ENCODE measurements around the gene SLIT1.

Gene SLIT1

GRCh38 chr10:96968682-96969423 is 216.9 kb downstream of the SLIT1 start:
- no peak for DNase-seq (ENCODE audit: low spot score)

DNA sequence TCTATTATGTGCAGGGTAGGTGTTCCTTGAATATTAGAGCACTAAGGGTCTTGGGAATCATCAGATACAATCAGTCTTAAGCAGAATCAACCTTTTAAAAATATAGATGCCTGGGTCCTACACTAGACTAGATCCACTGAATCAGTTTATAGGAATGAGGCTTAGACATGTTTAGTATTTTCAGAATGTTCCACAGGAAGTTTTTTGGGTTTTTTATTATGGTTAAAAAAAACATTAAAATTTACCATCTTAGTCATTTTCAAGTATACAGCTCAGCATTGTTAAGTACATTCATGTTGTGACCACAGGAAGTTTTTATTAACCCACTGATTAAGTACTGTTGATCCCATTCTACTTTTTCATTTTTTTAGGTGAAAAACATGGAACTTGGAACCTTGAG is 217.9 kb downstream of the SLIT1 start:
- DNase-seq (ENCODE audit: low spot score) = no peak

DNA sequence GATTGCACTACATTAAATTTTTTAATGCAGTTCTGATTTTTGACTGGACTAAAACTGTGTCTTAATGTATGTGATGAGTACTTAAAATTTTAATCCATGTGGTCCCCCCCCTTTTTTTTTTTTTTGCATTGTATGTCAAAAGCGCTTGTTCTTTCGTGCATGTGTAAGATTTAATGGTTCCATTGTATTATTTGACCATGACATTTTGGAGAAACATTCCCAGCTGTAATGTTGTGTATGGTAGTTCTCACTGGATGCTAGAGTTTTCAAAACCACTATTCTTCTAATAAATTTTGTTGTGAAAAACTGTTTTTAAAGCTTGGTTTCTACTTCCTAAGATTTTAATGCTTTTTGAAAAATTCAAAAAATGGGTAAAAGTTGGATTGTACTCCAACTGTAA is 221.6 kb downstream of the SLIT1 start:
- no peak for DNase-seq (ENCODE audit: low spot score)

DNA sequence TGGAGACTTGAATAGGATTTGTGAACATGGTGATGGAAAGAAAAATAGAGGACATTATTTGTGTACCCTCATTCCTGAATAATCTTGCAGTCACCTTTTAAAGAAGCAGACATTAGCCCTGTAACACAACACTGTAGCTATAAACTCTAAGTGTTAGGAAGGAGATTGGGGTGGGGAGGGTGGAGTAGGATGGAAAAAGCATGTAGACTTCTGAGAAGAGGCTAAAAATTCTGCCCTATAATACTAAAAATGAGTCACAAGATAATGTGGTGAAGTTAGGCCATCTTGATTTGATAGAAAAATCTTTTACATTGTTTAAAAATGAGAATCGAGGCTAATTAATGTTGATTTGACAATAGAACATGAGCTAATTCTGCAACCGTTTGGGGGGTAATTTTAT is 224.9 kb downstream of the SLIT1 start:
- DNase-seq (ENCODE audit: low spot score) = no peak

DNA sequence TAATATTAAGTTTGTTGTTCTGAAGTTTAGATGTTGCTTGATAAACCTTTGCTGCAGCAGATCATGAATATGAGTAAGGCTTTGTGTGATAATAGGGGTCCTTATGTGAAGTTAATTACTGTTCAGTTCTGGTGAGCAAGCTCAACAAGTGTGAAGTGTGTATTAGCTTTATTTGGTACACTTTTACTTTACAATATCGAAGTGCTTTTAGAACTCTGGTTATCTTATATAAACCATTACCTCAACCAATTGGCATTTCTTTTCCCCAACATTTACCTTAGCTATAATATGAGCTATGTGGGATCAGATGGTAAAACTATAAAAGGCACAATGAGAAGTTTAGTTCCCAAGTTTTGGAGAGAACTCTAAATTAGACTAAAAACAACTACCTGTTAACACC is 226.0 kb downstream of the SLIT1 start:
- no peak for DNase-seq (ENCODE audit: low spot score)

- DNase-seq (ENCODE audit: low spot score) = no peak
Measured at GRCh38 chr10:96958071-96958470, 227.7 kb downstream of the SLIT1 start.

GRCh38 chr10:96955794-96956193 is 230.0 kb downstream of the SLIT1 start:
- DNase-seq (ENCODE audit: low spot score) = no peak

GRCh38 chr10:96951954-96952353 is 233.8 kb downstream of the SLIT1 start:
- no peak for DNase-seq (ENCODE audit: low spot score)

DNA sequence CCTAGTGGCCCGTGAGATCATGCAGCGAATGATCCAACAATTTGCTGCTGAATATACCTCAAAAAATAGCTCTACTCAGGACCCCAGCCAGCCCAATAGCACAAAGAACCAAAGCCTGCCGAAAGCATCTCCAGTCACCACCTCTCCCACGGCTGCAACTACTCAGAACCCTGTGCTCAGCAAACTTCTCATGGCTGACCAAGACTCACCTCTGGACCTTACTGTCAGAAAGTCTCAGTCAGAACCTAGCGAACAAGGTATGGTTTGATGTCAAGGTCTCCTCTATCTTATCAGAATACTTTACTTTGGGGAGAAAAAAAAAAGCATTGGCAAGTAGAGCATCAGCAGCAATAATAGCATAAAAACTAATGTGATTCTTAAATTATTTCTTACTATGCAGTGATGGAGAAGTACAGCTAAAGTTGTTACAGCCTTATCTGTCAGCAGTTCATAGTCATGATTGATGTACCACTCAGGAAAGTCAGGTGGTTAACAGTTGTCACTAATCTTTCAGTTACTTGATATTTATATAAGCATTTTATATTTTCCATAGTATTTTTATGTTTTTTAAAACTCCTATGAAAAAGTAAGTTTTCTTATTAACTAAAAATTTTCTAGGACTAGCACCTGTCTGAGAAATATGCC is 236.6 kb downstream of the SLIT1 start:
- DNase-seq (ENCODE audit: low spot score) = no peak
